Uterus (tissue), 2 donors: ENCODE measurements around the gene ATP6V1C2.

Experiments
- POLR2A ChIP-seq, 2 donors: fragments of 450-650 bp; IDR thresholded peaks; one replicate each; pipeline ENCODE4 v1.6.1; 2016; ENCODE audit warnings: antibody characterized with exemption in 2 of 2, mild to moderate bottlenecking in 1 of 2, moderate library complexity in 1 of 2
- TF ChIP-seq, protein P1 (sequence below), 4 experiments: fragments of 200-600 bp in 2 of 4; fragments of 450-650 bp in 2 of 4; sonication (generic) in 2 of 4; IDR thresholded peaks; one replicate each; pipeline ENCODE4 v1.5.1; 2016 to 2019; ENCODE audit warnings: antibody characterized with exemption in 4 of 4, mild to moderate bottlenecking in 2 of 4, moderate library complexity in 1 of 4

GRCh38 chr2:10768063-10768507 lies 46.7 kb downstream of the ATP6V1C2 start:
- no peak for TF ChIP-seq POLR2A (IDR thresholded peaks at IDR 0.05)
- TF ChIP-seq, protein P1, sequence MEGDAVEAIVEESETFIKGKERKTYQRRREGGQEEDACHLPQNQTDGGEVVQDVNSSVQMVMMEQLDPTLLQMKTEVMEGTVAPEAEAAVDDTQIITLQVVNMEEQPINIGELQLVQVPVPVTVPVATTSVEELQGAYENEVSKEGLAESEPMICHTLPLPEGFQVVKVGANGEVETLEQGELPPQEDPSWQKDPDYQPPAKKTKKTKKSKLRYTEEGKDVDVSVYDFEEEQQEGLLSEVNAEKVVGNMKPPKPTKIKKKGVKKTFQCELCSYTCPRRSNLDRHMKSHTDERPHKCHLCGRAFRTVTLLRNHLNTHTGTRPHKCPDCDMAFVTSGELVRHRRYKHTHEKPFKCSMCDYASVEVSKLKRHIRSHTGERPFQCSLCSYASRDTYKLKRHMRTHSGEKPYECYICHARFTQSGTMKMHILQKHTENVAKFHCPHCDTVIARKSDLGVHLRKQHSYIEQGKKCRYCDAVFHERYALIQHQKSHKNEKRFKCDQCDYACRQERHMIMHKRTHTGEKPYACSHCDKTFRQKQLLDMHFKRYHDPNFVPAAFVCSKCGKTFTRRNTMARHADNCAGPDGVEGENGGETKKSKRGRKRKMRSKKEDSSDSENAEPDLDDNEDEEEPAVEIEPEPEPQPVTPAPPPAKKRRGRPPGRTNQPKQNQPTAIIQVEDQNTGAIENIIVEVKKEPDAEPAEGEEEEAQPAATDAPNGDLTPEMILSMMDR (IDR thresholded peaks at IDR 0.05): no peak
